CD14-positive monocyte (primary cell): ENCODE results near the gene PGM2. TPM values are rescaled to one million over a fixed set of nuclear protein-coding genes. Genes with fewer than 3 reads are reported as not detected.

ENCODE experiments used
- DNase-seq, 3 donors: peaks; one replicate each; pipeline ENCODE4 v3.0.0-alpha.2; 2011 to 2022
- H2AFZ ChIP-seq: 2 replicates; pipeline ENCODE4 v1.6.0; 2012; ENCODE audit warnings: mild to moderate bottlenecking, low read depth, low read length, inconsistent platforms; ENCODE audit not compliant: insufficient read depth, poor library complexity, severe bottlenecking
- H3K27ac ChIP-seq, 2 donors: 1 replicate in 1 of 2; 2 replicates in 1 of 2; pipeline ENCODE4 v1.5.1; 2012 to 2013; ENCODE audit warnings: low read length in 2 of 2, control low read depth in 1 of 2, inconsistent platforms in 1 of 2, low read depth in 1 of 2, mild to moderate bottlenecking in 1 of 2
- H3K27me3 ChIP-seq, 2 donors: one replicate each; pipeline versions ENCODE4 v1.6.0 to v1.6.1; 2011 to 2013; ENCODE audit warnings: low read length in 2 of 2; ENCODE audit not compliant: control insufficient read depth in 2 of 2, insufficient read depth in 2 of 2
- H3K36me3 ChIP-seq, 2 donors: replicated peaks in 1 of 2; 1 replicate in 1 of 2; 2 replicates in 1 of 2; pipeline versions ENCODE4 v1.5.1 to v1.6.1; 2012 to 2013; ENCODE audit warnings: low read length in 2 of 2, control low read depth in 1 of 2, inconsistent platforms in 1 of 2, mild to moderate bottlenecking in 1 of 2; ENCODE audit not compliant: insufficient read depth in 2 of 2, control insufficient read depth in 1 of 2
- H3K4me1 ChIP-seq, 2 donors: 1 replicate in 1 of 2; 2 replicates in 1 of 2; pipeline versions ENCODE4 v1.5.1 to v1.6.1; 2012 to 2013; ENCODE audit warnings: low read length in 2 of 2, control low read depth in 1 of 2, inconsistent platforms in 1 of 2, mild to moderate bottlenecking in 1 of 2, moderate library complexity in 1 of 2; ENCODE audit not compliant: insufficient read depth in 2 of 2, control insufficient read depth in 1 of 2
- H3K4me2 ChIP-seq: replicated peaks from 2 replicates; pipeline ENCODE3; 2012; ENCODE audit warnings: low read length, moderate library complexity, mild to moderate bottlenecking; ENCODE audit not compliant: poor library complexity, severe bottlenecking; ENCODE audit errors: extremely low read depth
- H3K4me3 ChIP-seq, 3 experiments: fragments of 200-600 bp in 1 of 3; sonication (generic) in 1 of 3; replicated peaks in 1 of 3; 1 replicate in 2 of 3; 2 replicates in 1 of 3; pipeline ENCODE4 v1.5.1; 2011 to 2013; ENCODE audit warnings: low read length in 3 of 3, mild to moderate bottlenecking in 3 of 3, control low read depth in 2 of 3, low read depth in 2 of 3, inconsistent platforms in 1 of 3, moderate library complexity in 1 of 3
- H3K79me2 ChIP-seq: 2 replicates; pipeline ENCODE4 v1.6.0; 2012; ENCODE audit warnings: mild to moderate bottlenecking, control low read depth, inconsistent platforms, low read length, moderate library complexity; ENCODE audit not compliant: insufficient read depth
- H3K9ac ChIP-seq: 2 replicates; pipeline ENCODE4 v1.6.0; 2017; ENCODE audit warnings: low read length, mild to moderate bottlenecking; ENCODE audit not compliant: insufficient read depth, poor library complexity, severe bottlenecking
- H3K9me3 ChIP-seq, 2 donors: replicated peaks in 1 of 2; 1 replicate in 1 of 2; 2 replicates in 1 of 2; pipeline versions ENCODE4 v1.5.1 to v1.6.1; 2012 to 2013; ENCODE audit warnings: low read length in 2 of 2, control low read depth in 1 of 2; ENCODE audit not compliant: control insufficient read depth in 1 of 2, insufficient read depth in 1 of 2
- H4K20me1 ChIP-seq: 2 replicates; pipeline ENCODE4 v1.6.0; 2012; ENCODE audit warnings: mild to moderate bottlenecking, low read length, control low read depth, moderate library complexity; ENCODE audit not compliant: insufficient read depth
- H3K27ac Mint-ChIP-seq, 7 donors: one replicate each; pipeline ENCODE4 v1.8.0; 2020; ENCODE audit warnings: mild to moderate bottlenecking in 7 of 7, mixed read lengths in 7 of 7, moderate library complexity in 6 of 7, inconsistent platforms in 2 of 7
- H3K27me3 Mint-ChIP-seq, 3 donors: one replicate each; pipeline ENCODE4 v1.8.0; 2021 to 2022; ENCODE audit warnings: low read depth in 3 of 3, mild to moderate bottlenecking in 3 of 3, mixed read lengths in 3 of 3, moderate library complexity in 3 of 3, inconsistent platforms in 1 of 3
- H3K36me3 Mint-ChIP-seq, 2 donors: one replicate each; pipeline ENCODE4 v1.8.0; 2020; ENCODE audit warnings: mixed read lengths in 2 of 2, inconsistent platforms in 1 of 2, mild to moderate bottlenecking in 1 of 2
- H3K4me1 Mint-ChIP-seq: one replicate; pipeline ENCODE4 v1.8.0; 2020; ENCODE audit warnings: mild to moderate bottlenecking, mixed read lengths
- H3K4me3 Mint-ChIP-seq, 2 donors: one replicate each; pipeline ENCODE4 v1.8.0; 2020; ENCODE audit warnings: mild to moderate bottlenecking in 2 of 2, mixed read lengths in 2 of 2, moderate library complexity in 1 of 2
- H3K9me3 Mint-ChIP-seq, 7 donors: one replicate each; pipeline ENCODE4 v1.8.0; 2020 to 2022; ENCODE audit warnings: mixed read lengths in 7 of 7, mild to moderate bottlenecking in 6 of 7, moderate library complexity in 6 of 7, inconsistent platforms in 2 of 7
- CTCF ChIP-seq: fragments of 200-600 bp; IDR thresholded peaks from one replicate; pipeline ENCODE4 v1.8.0; 2022; ENCODE audit warnings: antibody characterized with exemption, mild to moderate bottlenecking
- WGBS: methylation state at CpG from one replicate; pipeline ENCODE4 v1.1.5; 2013; ENCODE audit warnings: missing lambda C conversion rate; ENCODE audit not compliant: insufficient coverage; 5-methylcytosine and 5-hydroxymethylcytosine counted together
- intact Hi-C, 2 donors: fragments of 100-400 bp; cut with micrococcal nuclease; formaldehyde crosslinking; loops; one replicate each; pipeline versions ENCODE4 v1.15.0 to v1.15.1; 2023
- polyA plus RNA-seq, 3 donors: library from polyadenylated mRNA; depleted of rRNA in 1 of 3; unstranded in 2 of 3; stranded (reverse) in 1 of 3; fragments of 300-500 nt in 2 of 3; fragments of >200 nt in 1 of 3; fragmentation: Illumina TruSeq in 2 of 3; gene quantifications; 1 replicate in 2 of 3; 2 replicates in 1 of 3; pipeline ENCODE4 v1.2.3, GENCODE V29; 2012 to 2021

Gene PGM2
- polyA plus RNA-seq, 3 donors = 17.8 to 48.6 (median 46.2) TPM

DNA sequence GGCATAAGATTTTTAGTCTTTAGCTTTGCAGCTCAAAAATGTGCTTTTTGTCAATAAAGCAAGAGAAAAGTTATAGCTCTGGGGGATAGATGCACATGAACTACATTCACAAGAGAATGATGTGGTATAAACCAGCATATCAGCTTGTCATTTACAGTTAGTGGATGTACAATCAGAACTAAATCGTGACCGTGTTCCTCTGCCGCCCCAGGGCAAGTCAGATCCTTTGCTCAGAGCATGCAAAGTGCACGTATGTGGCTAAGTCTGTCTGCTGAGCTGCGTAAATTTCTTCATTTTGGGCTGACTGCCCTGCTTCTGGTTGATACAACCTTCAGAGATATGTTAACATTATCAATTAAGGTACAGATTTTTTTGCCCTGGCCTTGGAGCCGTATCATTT lies 9.3 kb downstream of the PGM2 start:
- H4K20me1 ChIP-seq = no peaks in the 10 kb centered on the region
- Mint-ChIP-seq H3K27ac (no peak overlapping the region), H3K36me3 (peaks cover 65 to 83% of the 10 kb centered on the region in 2 donors), H3K4me1 (peaks cover 40% of the 10 kb centered on the region), H3K9me3 (no peaks in the 10 kb centered on the region), H3K27me3 (no peaks in the 10 kb centered on the region), H3K4me3 (no peak overlapping the region)
- H3K36me3 ChIP-seq = peaks cover 64 to 87% of the 10 kb centered on the region in 2 donors
- H3K9me3 ChIP-seq = no peaks in the 10 kb centered on the region
- H3K4me1 ChIP-seq = peaks cover 13 to 24% of the 10 kb centered on the region in 2 donors
- H3K27ac ChIP-seq = no peak overlapping the region
- TF ChIP-seq CTCF = no peak
- no peak overlapping the region for H3K4me3 ChIP-seq
- WGBS = 95% methylated on average over 5 of the region's 6 CpGs
- H3K9ac ChIP-seq = no peak overlapping the region
- DNase-seq = no peak
- no peak overlapping the region for H3K4me2 ChIP-seq
- peaks cover 60% of the 10 kb centered on the region for H3K79me2 ChIP-seq
- no peaks in the 10 kb centered on the region for H3K27me3 ChIP-seq
- no peak overlapping the region for H2AFZ ChIP-seq
- intact Hi-C loops = no loop called here

DNA sequence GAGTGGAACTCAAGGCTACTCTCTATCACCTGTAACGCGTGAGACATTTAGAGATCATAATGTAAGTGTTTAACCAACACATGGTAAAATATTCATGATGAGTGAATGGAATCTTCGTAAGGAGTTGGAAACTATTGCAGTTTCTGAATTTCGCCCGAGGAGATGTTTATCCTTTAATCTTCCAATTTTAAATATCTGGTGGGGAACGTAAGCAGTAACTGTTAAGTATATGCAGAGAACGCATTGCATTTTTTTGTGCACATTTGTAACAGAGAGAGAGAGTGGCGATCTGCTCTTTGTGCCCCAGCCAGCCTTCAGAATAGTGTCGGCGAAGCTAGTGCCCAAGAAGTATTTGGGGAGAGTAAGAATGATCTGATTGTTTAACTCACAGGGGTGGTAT lies 9.8 kb downstream of the PGM2 start:
- Histone ChIP-seq H3K36me3 (peaks cover 63 to 86% of the 10 kb centered on the region in 2 donors), H3K4me1 (peaks cover 13 to 24% of the 10 kb centered on the region in 2 donors), H3K27me3 (no peaks in the 10 kb centered on the region), H3K9me3 (no peaks in the 10 kb centered on the region), H3K79me2 (peaks cover 55% of the 10 kb centered on the region), H3K4me2 (no peak overlapping the region), H3K9ac (no peak overlapping the region), H2AFZ (no peak overlapping the region), H3K4me3 (no peak overlapping the region), H3K27ac (no peak overlapping the region), H4K20me1 (no peaks in the 10 kb centered on the region)
- Mint-ChIP-seq H3K27ac (peak overlapping the region in 1 of 7 donors; percentile 54), H3K27me3 (no peaks in the 10 kb centered on the region), H3K4me3 (no peak overlapping the region), H3K9me3 (no peaks in the 10 kb centered on the region), H3K36me3 (peaks cover 64 to 81% of the 10 kb centered on the region in 2 donors), H3K4me1 (peaks cover 40% of the 10 kb centered on the region)
- WGBS = 96% methylated on average over 5 of the region's 10 CpGs
- no peak for DNase-seq
- TF ChIP-seq CTCF = no peak
- intact Hi-C loops = no loop called here
